Heart left ventricle (tissue), 13 donors: ENCODE data around the gene USP40.

Experiments
- CTCF ChIP-seq, 12 donors: fragments of 200-600 bp; sonication (generic) in 4 of 12; IDR thresholded peaks; one replicate each; pipeline versions ENCODE4 v1.5.0 to v1.8.0; 2018 to 2022; ENCODE audit warnings: antibody characterized with exemption in 12 of 12, mild to moderate bottlenecking in 5 of 12
- POLR2A ChIP-seq, 2 donors: fragments of 450-650 bp; IDR thresholded peaks; one replicate each; pipeline ENCODE4 v1.6.1; 2017; ENCODE audit warnings: antibody characterized with exemption in 2 of 2, mild to moderate bottlenecking in 2 of 2, moderate library complexity in 2 of 2
- donor health status: ischemic (EF 13 %, LVEDD 7.1; RV severe dilation, severe dysfunction).
- donor health status: DM: no; HTN: yes; CAD: no.
- donor health status: DM: no; HTN: no; CAD: no.
- donor health status: ischemic (EF 25% LVEDD 6.9; RV normal size, moderate dysfunction).
- donor health status: ischemic (EF 25% LVEDD 5.7; RV mildly dilated, moderate dysfunction).
- donor health status: ischemic (EF 35%, LVEDD 5.7; RV mildly dilated, moderate dysfunction).
- donor health status: nonischemic (EF 11% LVEDD 7.7; RV severe dilation, severe dysfunction).
- donor health status: DM: yes; HTN: yes; CAD: no.
- donor health status: PGD.
- donor health status: ischemic (EF 29% LVEDD 5.4; RV normal size, mild dysfunction).
- donor health status: nonischemic (EF 23%, LVEDD 6.1; RV moderate dilation, normal function).

- TF ChIP-seq CTCF (IDR thresholded peaks at IDR 0.05) (no peak), POLR2A (IDR thresholded peaks at IDR 0.05) (no peak)
These were observed 38.4 kb downstream of the USP40 start for GRCh38 chr2:233528182-233528581.
